MCF 10A (cell line): ENCODE results near the gene TLCD2. TPM values are rescaled to one million over a fixed set of nuclear protein-coding genes. Genes with fewer than 3 reads are reported as not detected.
"Not testable (repeated sequence)": the region's sequence is repeated elsewhere in the genome, so short reads cannot be mapped to it uniquely, and the experiment has no call there.

Experiments
- BruUV-seq: library from RNA; stranded (reverse); fragments of 400-500 nt; replicated peaks from 2 replicates; lab custom pipeline; 2021; lab: Mats Ljungman, UMichigan
- CTCF ChIA-PET: fragments of 300-600 bp; sonication (Branson Sonifier 250); formaldehyde crosslinking; extraction: SDS; loops from one replicate; lab custom pipeline; 2021; ENCODE audit warnings: antibody characterized with exemption, inconsistent platforms; lab: Yijun Ruan, JAX
- POLR2A ChIA-PET: fragments of 300-600, 350-650 bp; sonication (Branson Sonifier 250); formaldehyde crosslinking; extraction: SDS; loops from one replicate; lab custom pipeline; 2020; ENCODE audit warnings: antibody characterized with exemption, inconsistent platforms; lab: Yijun Ruan, JAX
- DNase-seq: peaks from one replicate; pipeline ENCODE4 v3.0.0-alpha.2; 2018; ENCODE audit not compliant: unreplicated experiment
- H3K27ac Mint-ChIP-seq: one replicate; pipeline ENCODE4 v1.8.0; 2022; ENCODE audit warnings: mild to moderate bottlenecking, low read depth, mixed read lengths; ENCODE audit not compliant: unreplicated experiment
- H3K27me3 Mint-ChIP-seq: one replicate; pipeline ENCODE4 v1.8.0; 2022; ENCODE audit warnings: mixed read lengths; ENCODE audit not compliant: insufficient read depth, unreplicated experiment
- H3K36me3 Mint-ChIP-seq: one replicate; pipeline ENCODE4 v1.8.0; 2022; ENCODE audit warnings: mild to moderate bottlenecking, moderate library complexity, mixed read lengths; ENCODE audit not compliant: insufficient read depth, unreplicated experiment
- H3K4me1 Mint-ChIP-seq: one replicate; pipeline ENCODE4 v1.8.0; 2022; ENCODE audit warnings: mixed read lengths; ENCODE audit not compliant: insufficient read depth, unreplicated experiment
- H3K4me3 Mint-ChIP-seq: one replicate; pipeline ENCODE4 v1.8.0; 2022; ENCODE audit warnings: mild to moderate bottlenecking, moderate library complexity, mixed read lengths; ENCODE audit not compliant: unreplicated experiment
- H3K9me3 Mint-ChIP-seq: one replicate; pipeline ENCODE4 v1.8.0; 2022; ENCODE audit warnings: mixed read lengths; ENCODE audit not compliant: unreplicated experiment
- intact Hi-C: fragments of 100-400 bp; cut with micrococcal nuclease; formaldehyde crosslinking; loops from 2 replicates; pipeline ENCODE4 v1.14.1; 2022
- total RNA-seq: library from RNA; stranded (reverse); gene quantifications from 2 replicates; pipeline ENCODE4 v1.2.3, GENCODE V29; 2022
- TF ChIP-seq, protein P1 (sequence below): fragments of 200-600 bp; IDR thresholded peaks from one replicate; pipeline ENCODE4 v1.8.0; 2022; ENCODE audit warnings: antibody characterized with exemption, mild to moderate bottlenecking; ENCODE audit not compliant: unreplicated experiment

Gene TLCD2
- total RNA-seq, 1 experiment from 2014 or later = 2.5 TPM

DNA sequence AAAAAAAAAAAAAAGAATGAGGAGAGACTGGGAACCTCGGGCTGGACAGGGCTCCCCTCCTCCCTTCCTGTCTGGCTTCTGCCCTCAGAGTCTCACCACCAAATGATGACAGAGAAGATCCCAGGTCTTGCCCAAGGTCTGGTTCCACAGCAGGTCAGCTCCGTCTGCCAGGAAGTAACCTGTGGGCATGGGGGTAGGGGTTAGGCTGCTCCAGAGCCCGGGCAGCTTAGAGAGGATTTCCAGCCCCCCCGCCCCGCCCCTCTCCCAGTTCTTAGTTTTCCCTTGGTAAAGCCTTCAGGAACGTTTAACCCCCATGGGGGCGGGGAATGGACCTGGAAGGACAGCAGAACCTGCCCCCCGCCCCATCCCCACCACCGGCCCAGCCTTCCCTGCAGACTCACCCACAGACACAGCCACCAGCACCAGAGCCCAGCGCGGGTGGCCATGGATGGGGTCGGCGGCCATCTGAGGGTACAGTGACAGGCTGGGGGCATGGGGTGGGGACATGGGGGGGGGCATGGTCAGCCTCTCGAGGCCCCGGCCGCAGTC lies 700 bp downstream of the TLCD2 start:
- no peaks in the 10 kb centered on the region for H3K9me3 Mint-ChIP-seq
- TF ChIP-seq, protein P1, sequence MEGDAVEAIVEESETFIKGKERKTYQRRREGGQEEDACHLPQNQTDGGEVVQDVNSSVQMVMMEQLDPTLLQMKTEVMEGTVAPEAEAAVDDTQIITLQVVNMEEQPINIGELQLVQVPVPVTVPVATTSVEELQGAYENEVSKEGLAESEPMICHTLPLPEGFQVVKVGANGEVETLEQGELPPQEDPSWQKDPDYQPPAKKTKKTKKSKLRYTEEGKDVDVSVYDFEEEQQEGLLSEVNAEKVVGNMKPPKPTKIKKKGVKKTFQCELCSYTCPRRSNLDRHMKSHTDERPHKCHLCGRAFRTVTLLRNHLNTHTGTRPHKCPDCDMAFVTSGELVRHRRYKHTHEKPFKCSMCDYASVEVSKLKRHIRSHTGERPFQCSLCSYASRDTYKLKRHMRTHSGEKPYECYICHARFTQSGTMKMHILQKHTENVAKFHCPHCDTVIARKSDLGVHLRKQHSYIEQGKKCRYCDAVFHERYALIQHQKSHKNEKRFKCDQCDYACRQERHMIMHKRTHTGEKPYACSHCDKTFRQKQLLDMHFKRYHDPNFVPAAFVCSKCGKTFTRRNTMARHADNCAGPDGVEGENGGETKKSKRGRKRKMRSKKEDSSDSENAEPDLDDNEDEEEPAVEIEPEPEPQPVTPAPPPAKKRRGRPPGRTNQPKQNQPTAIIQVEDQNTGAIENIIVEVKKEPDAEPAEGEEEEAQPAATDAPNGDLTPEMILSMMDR = no peak
- BruUV-seq = no TSS peak
- intact Hi-C loops = no loop called here
- POLR2A ChIA-PET = interaction anchor here (0.7 to 2.9 kb wide), 2 partner anchors 25 to 32 kb away, joined by 3 to 23 read pairs; partner anchors contain the start of gene PRPF8
- H3K27ac Mint-ChIP-seq = no peak overlapping the region
- DNase-seq = peak; percentile 47
- no peaks in the 10 kb centered on the region for H3K27me3 Mint-ChIP-seq
- CTCF ChIA-PET = interaction anchor here (1.1 kb wide), 1 partner anchor 14 kb away, joined by 5 read pairs; no protein-coding TSS in a partner anchor
- peak overlapping the region; percentile 56 for H3K4me3 Mint-ChIP-seq
- peaks cover 27% of the 10 kb centered on the region for H3K36me3 Mint-ChIP-seq
- H3K4me1 Mint-ChIP-seq = peaks cover 21% of the 10 kb centered on the region

DNA sequence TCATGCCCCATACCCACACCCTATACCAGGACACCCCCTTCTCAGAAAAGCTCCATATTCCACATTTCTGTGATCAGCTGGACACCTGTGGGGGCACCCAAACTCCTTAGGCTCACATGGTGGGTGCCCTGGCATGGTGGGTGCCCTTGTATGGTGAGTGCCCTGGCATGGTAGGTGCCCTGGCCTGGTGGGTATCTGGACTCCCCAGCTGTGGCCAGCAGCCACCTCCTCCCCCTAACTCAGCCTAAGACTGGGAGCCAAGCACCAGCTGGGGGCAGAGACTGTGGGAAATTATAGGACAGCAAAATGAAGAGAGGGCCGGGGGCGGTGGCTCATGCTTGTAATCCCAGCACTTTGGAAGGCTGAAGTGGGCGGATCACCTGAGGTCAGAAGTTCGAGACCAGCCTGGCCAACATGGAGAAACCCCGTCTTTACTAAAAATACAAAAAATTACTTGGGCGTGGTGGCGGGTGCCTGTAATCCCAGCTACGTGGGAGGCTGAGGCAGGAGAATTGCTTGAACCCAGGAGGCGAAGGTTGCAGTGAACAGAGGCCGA lies 1.3 kb downstream of the TLCD2 start:
- intact Hi-C loops, BruUV-seq, DNase-seq, H3K27me3 Mint-ChIP-seq, H3K9me3 Mint-ChIP-seq, H3K27ac Mint-ChIP-seq: not testable (repeated sequence)
- Mint-ChIP-seq H3K4me3 (peak overlapping the region; percentile 56), H3K36me3 (peaks cover 25% of the 10 kb centered on the region), H3K4me1 (peaks cover 15% of the 10 kb centered on the region)
- CTCF ChIA-PET = interaction anchor here (1.1 kb wide), 1 partner anchor 15 kb away, joined by 5 read pairs; no protein-coding TSS in a partner anchor
- POLR2A ChIA-PET = interaction anchor here (0.7 to 2.9 kb wide), 2 partner anchors 25 to 31 kb away, joined by 3 to 23 read pairs; partner anchors contain the start of gene PRPF8

DNA sequence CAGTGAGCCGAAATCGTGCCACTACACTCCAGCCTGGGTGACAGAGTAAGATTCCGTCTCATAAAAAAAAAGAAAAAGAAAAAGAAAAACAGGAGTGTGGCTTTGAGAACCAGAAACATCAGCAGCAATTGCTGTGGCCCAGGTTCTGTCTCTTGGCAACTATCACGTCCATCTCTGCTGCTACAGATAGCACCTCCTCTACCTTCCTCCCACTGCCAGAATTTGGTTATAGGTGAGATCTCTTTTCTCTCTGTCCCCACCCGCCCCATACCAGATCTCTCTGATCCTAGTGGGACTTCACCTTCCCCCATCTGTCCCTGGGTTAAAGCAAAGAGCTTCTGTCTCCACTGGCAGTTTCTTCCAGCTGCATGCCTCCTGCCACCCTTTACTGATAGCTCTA lies 3.1 kb downstream of the TLCD2 start:
- POLR2A ChIA-PET = interaction anchor here (1.0 kb wide), 1 partner anchor 38 kb away, joined by 3 read pairs; no protein-coding TSS in a partner anchor
- intact Hi-C loops = no loop called here
- H3K4me3 Mint-ChIP-seq = no peak overlapping the region
- TF ChIP-seq, protein P1 = no peak
- DNase-seq = no peak
- no peaks in the 10 kb centered on the region for H3K9me3 Mint-ChIP-seq
- peaks cover 9% of the 10 kb centered on the region for H3K36me3 Mint-ChIP-seq
- no TSS peak for BruUV-seq
- no peaks in the 10 kb centered on the region for H3K27me3 Mint-ChIP-seq
- peaks cover 7% of the 10 kb centered on the region for H3K4me1 Mint-ChIP-seq
- no peak overlapping the region for H3K27ac Mint-ChIP-seq
- CTCF ChIA-PET = no interaction called here

DNA sequence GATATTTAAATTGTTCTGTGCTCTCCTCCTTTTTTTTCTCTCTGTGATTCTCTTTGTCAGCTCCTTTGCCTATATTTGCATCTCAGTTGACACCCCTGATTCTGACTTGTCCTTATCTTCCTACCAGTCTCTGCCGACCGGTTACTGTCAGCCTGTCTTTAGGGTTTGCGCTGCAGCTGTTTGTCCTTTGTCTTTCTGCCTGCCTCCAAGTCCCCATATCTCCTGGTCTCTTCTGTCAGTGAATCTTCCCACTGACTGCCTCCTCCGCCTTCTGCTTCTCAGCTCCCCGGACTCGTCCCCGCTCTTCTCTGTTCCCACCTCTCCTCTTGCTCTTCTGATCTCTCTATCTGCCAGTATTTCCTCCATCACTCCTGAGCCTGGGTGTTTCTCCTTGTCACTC lies 5.2 kb downstream of the TLCD2 start:
- Mint-ChIP-seq H3K9me3 (no peaks in the 10 kb centered on the region), H3K4me1 (no peaks in the 10 kb centered on the region), H3K36me3 (no peaks in the 10 kb centered on the region), H3K27ac (peak overlapping the region; percentile 26), H3K4me3 (no peak overlapping the region), H3K27me3 (no peaks in the 10 kb centered on the region)
- intact Hi-C loops = no loop called here
- ChIA-PET POLR2A (interaction anchor here (1.1 kb wide), 1 partner anchor 11 kb away, joined by 5 read pairs; no protein-coding TSS in a partner anchor), CTCF (interaction anchor here (0.7 to 1.1 kb wide), 3 partner anchors 56 to 652 kb away, joined by 3 to 4 read pairs (median 4); no protein-coding TSS in a partner anchor)
- BruUV-seq = no TSS peak
- DNase-seq = no peak
- TF ChIP-seq, protein P1 = no peak
